ENCODE results near the gene TUSC2. TPM values are rescaled to one million over a fixed set of nuclear protein-coding genes. Genes with fewer than 3 reads are reported as not detected.

The TUSC2 gene
- total RNA-seq, 2 donors from 2014 or later = 12.6 to 19.4 TPM

GRCh38 chr3:50319894-50320625 is 8.0 kb downstream of the TUSC2 start:
- H3K27me3 ChIP-seq (replicated peaks; ENCODE audit: insufficient read depth) = no peaks in the 10 kb centered on the region
- no peak for ATAC-seq (ENCODE audit: insufficient number of reproducible peaks, low FRiP score, low read depth)
- TF ChIP-seq, protein P1, sequence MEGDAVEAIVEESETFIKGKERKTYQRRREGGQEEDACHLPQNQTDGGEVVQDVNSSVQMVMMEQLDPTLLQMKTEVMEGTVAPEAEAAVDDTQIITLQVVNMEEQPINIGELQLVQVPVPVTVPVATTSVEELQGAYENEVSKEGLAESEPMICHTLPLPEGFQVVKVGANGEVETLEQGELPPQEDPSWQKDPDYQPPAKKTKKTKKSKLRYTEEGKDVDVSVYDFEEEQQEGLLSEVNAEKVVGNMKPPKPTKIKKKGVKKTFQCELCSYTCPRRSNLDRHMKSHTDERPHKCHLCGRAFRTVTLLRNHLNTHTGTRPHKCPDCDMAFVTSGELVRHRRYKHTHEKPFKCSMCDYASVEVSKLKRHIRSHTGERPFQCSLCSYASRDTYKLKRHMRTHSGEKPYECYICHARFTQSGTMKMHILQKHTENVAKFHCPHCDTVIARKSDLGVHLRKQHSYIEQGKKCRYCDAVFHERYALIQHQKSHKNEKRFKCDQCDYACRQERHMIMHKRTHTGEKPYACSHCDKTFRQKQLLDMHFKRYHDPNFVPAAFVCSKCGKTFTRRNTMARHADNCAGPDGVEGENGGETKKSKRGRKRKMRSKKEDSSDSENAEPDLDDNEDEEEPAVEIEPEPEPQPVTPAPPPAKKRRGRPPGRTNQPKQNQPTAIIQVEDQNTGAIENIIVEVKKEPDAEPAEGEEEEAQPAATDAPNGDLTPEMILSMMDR (IDR thresholded peaks at IDR 0.05) = no peak
- DNase-seq (ENCODE audit: low spot score) = no peak
- peaks cover 4% of the 10 kb centered on the region for H3K36me3 ChIP-seq
- peak overlapping the region; percentile 91 to 97 for H3K27ac ChIP-seq
- H3K4me1 ChIP-seq (ENCODE audit: control insufficient read depth in 1 of 2, low read depth in 2 of 2) = peaks cover 26 to 44% of the 10 kb centered on the region in 2 donors
- H3K4me3 ChIP-seq = peak overlapping the region; percentile 73
- no peaks in the 10 kb centered on the region for H3K9me3 ChIP-seq

GRCh38 chr3:50319181-50319893 is 8.7 kb downstream of the TUSC2 start:
- ATAC-seq (ENCODE audit: insufficient number of reproducible peaks, low FRiP score, low read depth) (no peak), DNase-seq (ENCODE audit: low spot score) (no peak)
- Histone ChIP-seq H3K4me3 (peak overlapping the region; percentile 73), H3K9me3 (no peaks in the 10 kb centered on the region), H3K36me3 (peaks cover 4% of the 10 kb centered on the region), H3K27me3 (replicated peaks; ENCODE audit: insufficient read depth) (no peaks in the 10 kb centered on the region), H3K4me1 (ENCODE audit: control insufficient read depth in 1 of 2, low read depth in 2 of 2) (peaks cover 26 to 44% of the 10 kb centered on the region in 2 donors), H3K27ac (no peak overlapping the region)
- TF ChIP-seq, protein P1 (IDR thresholded peaks at IDR 0.05) = no peak

GRCh38 chr3:50318615-50319014 is 9.4 kb downstream of the TUSC2 start:
- Histone ChIP-seq H3K27me3 (replicated peaks; ENCODE audit: insufficient read depth) (no peaks in the 10 kb centered on the region), H3K9me3 (no peaks in the 10 kb centered on the region), H3K27ac (no peak overlapping the region), H3K4me1 (ENCODE audit: control insufficient read depth in 1 of 2, low read depth in 2 of 2) (peaks cover 26 to 39% of the 10 kb centered on the region in 2 donors), H3K36me3 (peaks cover 4% of the 10 kb centered on the region), H3K4me3 (no peak overlapping the region)
- TF ChIP-seq, protein P1 (IDR thresholded peaks at IDR 0.05) = no peak
- DNase-seq (ENCODE audit: low spot score) (no peak), ATAC-seq (ENCODE audit: insufficient number of reproducible peaks, low FRiP score, low read depth) (no peak)

DNA sequence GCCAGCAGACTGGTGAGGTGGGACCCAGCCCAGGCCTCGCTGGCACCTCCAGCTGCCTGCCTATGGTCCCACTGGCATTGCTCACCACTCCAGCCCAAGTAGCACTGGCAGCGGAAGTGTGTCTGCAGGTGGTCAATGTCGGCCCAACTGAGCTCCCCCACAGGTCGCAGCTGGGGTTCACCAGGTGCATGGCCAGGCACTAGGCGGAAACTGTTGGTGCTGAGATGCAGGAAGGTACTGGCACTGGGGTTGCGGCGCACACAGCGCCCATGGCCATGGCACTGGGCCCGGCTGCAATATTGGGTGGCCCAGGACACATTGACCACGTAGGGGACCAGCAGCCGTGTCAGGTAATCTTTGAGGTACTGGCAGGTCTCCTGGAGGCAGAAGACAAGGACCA is 9.9 kb downstream of the TUSC2 start:
- no peak for ATAC-seq (ENCODE audit: insufficient number of reproducible peaks, low FRiP score, low read depth)
- Histone ChIP-seq H3K4me3 (no peak overlapping the region), H3K36me3 (peaks cover 4% of the 10 kb centered on the region), H3K4me1 (ENCODE audit: control insufficient read depth in 1 of 2, low read depth in 2 of 2) (peaks cover 26 to 39% of the 10 kb centered on the region in 2 donors), H3K27me3 (replicated peaks; ENCODE audit: insufficient read depth) (no peaks in the 10 kb centered on the region), H3K9me3 (no peaks in the 10 kb centered on the region), H3K27ac (no peak overlapping the region)
- TF ChIP-seq, protein P1 (IDR thresholded peaks at IDR 0.05) = no peak
- DNase-seq (ENCODE audit: low spot score) = no peak

DNA sequence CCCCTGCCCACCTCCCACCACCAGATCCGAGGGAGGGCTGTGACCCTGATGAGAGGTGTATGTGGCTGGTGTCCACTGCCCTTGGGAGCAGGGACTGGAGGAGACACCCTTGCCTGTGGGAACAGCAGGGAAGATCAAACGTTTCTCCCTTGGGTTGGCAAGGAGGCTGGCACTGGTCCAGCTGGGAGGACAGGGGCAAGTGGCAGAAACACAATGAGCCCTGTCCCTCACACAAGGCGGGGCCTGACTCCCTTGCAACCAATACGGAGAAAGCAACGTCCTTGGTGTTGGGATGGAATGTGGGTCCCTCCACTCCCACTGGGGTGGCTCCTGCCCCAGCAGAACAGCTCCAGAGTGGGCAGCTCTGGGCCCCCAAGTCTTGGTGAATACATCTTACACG is 10.7 kb downstream of the TUSC2 start:
- Histone ChIP-seq H3K27me3 (replicated peaks; ENCODE audit: insufficient read depth) (no peaks in the 10 kb centered on the region), H3K9me3 (no peaks in the 10 kb centered on the region), H3K27ac (no peak overlapping the region), H3K4me3 (no peak overlapping the region), H3K4me1 (ENCODE audit: control insufficient read depth in 1 of 2, low read depth in 2 of 2) (peaks cover 22 to 37% of the 10 kb centered on the region in 2 donors), H3K36me3 (peaks cover 4% of the 10 kb centered on the region)
- ATAC-seq (ENCODE audit: insufficient number of reproducible peaks, low FRiP score, low read depth) (no peak), DNase-seq (ENCODE audit: low spot score) (no peak)
- TF ChIP-seq, protein P1 (IDR thresholded peaks at IDR 0.05) = no peak

Data from thoracic aorta (tissue), 2 donors.